ENCODE results near the gene GCK. TPM values are rescaled to one million over a fixed set of nuclear protein-coding genes. Genes with fewer than 3 reads are reported as not detected.

GCK gene
- total RNA-seq, 2 donors from 2014 or later: 0.91 to 2.7 TPM

DNA sequence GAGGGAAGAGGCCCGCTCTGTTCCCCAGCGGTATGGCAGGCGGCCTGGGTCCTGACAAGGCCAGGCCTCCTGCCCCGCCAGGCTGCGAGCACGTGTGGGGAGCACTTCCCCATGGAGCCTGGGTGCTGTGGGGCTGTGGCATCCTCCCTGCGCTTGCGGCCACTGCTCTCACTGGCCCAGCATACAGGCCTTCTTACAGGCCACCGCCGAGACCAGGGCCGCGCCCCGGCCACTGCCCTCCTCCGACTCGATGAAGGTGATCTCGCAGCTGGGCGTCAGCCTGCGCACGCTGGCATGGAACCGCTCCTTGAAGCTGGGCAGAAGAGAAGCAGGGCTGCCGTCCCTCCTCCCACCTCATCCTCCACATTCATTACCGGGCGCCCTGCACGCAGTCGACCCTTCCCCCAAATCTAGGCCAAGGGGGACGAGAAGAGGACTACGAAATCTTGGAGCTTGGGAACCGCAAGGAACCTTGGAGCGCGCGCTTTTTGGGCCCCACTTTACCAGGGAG is 44.2 kb downstream of the GCK start:
- no peaks in the 10 kb centered on the region for H3K27me3 ChIP-seq (replicated peaks; ENCODE audit: insufficient read depth)
- no peaks in the 10 kb centered on the region for H3K4me1 ChIP-seq (replicated peaks)
- H3K4me3 ChIP-seq: peak overlapping the region in 1 of 2 donors; percentile 28
- TF ChIP-seq POLR2A (IDR thresholded peaks at IDR 0.05) (no peak), POLR2AphosphoS5 (IDR thresholded peaks at IDR 0.05) (no peak)
- TF ChIP-seq, protein P1, sequence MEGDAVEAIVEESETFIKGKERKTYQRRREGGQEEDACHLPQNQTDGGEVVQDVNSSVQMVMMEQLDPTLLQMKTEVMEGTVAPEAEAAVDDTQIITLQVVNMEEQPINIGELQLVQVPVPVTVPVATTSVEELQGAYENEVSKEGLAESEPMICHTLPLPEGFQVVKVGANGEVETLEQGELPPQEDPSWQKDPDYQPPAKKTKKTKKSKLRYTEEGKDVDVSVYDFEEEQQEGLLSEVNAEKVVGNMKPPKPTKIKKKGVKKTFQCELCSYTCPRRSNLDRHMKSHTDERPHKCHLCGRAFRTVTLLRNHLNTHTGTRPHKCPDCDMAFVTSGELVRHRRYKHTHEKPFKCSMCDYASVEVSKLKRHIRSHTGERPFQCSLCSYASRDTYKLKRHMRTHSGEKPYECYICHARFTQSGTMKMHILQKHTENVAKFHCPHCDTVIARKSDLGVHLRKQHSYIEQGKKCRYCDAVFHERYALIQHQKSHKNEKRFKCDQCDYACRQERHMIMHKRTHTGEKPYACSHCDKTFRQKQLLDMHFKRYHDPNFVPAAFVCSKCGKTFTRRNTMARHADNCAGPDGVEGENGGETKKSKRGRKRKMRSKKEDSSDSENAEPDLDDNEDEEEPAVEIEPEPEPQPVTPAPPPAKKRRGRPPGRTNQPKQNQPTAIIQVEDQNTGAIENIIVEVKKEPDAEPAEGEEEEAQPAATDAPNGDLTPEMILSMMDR (IDR thresholded peaks at IDR 0.05): no peak
- 74% methylated on average over 27 of the region's 31 CpGs for WGBS
- no peaks in the 10 kb centered on the region for H3K36me3 ChIP-seq
- DNase-seq (ENCODE audit: low spot score): no peak
- no peak overlapping the region for H3K27ac ChIP-seq
- intact Hi-C loops (cut with DNase I): no loop called here
- H3K9me3 ChIP-seq: no peaks in the 10 kb centered on the region

DNA sequence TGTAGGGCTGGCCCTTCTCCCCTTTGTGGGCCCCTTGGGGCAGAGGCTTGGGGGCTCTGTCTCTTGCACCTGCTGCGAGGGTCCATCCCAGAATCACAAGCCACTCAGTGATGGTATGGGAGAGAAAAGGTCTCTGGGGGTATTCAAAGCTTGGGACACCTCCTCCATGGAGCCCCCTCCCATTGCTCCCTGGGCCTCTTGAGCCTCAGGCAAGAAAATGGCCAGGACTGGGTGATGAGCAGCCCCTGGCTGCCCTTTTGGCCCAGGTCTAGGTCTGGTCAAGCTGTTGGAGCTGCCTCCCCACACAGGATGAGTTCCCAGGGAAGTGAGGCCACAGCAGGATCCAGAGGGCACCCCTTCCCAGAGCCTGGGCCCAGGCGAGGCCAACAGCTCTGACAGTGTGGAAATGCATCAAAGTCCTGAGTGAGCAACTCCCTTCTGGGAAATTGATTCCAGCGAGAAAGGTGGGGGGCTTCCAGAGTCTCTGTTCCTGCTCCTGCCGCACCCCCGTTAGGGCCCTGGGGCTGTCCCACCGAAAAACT is 44.7 kb downstream of the GCK start:
- Histone ChIP-seq H3K27ac (no peak overlapping the region), H3K27me3 (replicated peaks; ENCODE audit: insufficient read depth) (no peaks in the 10 kb centered on the region), H3K36me3 (no peaks in the 10 kb centered on the region), H3K9me3 (no peaks in the 10 kb centered on the region), H3K4me1 (replicated peaks) (no peaks in the 10 kb centered on the region), H3K4me3 (no peak overlapping the region)
- WGBS: 100% methylated on average over 6 of the region's 6 CpGs
- no peak for DNase-seq (ENCODE audit: low spot score)
- intact Hi-C loops (cut with DNase I): no loop called here
- TF ChIP-seq POLR2AphosphoS5 (IDR thresholded peaks at IDR 0.05): no peak
- TF ChIP-seq, protein P1 (IDR thresholded peaks at IDR 0.05): no peak
- no peak for TF ChIP-seq POLR2A (IDR thresholded peaks at IDR 0.05)

DNA sequence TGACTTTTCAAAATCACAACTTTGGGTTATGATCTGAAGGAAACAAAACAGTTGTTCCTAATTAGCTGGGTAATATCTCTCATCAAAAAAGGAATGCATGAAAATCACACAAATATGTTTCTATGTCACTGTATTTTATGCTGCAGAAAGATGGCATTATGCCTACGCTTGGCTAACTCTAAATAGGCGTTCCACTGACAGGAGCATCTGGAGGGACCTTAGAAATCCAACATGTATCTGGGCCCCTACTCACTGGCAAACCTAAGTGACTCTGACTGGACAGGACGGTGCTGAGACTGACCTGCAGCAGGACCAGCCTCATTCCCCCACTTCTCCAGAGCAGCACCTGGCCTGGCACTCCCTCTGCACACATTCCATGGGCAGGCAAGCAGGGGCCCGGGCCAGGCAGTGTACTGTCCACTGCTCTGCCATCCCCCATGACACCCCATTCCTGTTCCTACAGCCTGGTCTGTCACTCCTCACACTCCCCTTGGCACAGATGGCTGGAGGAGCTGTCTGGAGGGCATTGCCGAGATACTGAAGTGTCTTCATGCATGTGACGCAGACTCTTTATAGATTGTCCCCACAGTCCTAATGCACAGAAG is 45.5 kb downstream of the GCK start:
- Histone ChIP-seq H3K9me3 (no peaks in the 10 kb centered on the region), H3K36me3 (no peaks in the 10 kb centered on the region), H3K4me1 (replicated peaks) (no peaks in the 10 kb centered on the region), H3K27ac (no peak overlapping the region), H3K27me3 (replicated peaks; ENCODE audit: insufficient read depth) (no peaks in the 10 kb centered on the region), H3K4me3 (no peak overlapping the region)
- 70% methylated on average over 6 of the region's 6 CpGs for WGBS
- TF ChIP-seq POLR2AphosphoS5 (IDR thresholded peaks at IDR 0.05) (no peak), POLR2A (IDR thresholded peaks at IDR 0.05) (no peak)
- TF ChIP-seq, protein P1 (IDR thresholded peaks at IDR 0.05): no peak
- no peak for DNase-seq (ENCODE audit: low spot score)
- intact Hi-C loops (cut with DNase I): no loop called here

DNA sequence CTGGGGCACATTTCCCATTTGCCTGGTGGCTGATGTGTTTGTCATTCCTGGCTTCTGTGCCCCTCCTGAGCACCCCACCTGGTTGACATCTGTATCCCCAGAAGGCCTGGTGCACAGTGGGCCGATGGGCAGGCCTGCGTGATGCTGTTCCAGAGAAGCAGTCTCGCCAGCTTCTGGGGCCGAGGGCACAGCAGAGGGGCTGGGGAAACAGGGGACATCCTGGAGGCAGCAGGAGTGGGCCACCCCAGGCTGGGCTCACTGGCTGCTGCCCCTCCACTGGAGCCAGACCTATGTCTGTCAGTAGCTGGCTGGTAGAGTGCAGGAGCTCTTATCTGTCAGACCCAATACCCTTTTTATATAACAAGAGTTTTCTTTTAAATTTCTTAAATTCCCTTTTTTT is 47.2 kb downstream of the GCK start:
- intact Hi-C loops (cut with DNase I): no loop called here
- no peaks in the 10 kb centered on the region for H3K9me3 ChIP-seq
- no peaks in the 10 kb centered on the region for H3K4me1 ChIP-seq (replicated peaks)
- TF ChIP-seq POLR2A (IDR thresholded peaks at IDR 0.05): no peak
- no peak overlapping the region for H3K4me3 ChIP-seq
- H3K27me3 ChIP-seq (replicated peaks; ENCODE audit: insufficient read depth): no peaks in the 10 kb centered on the region
- 89% methylated on average over 3 of the region's 4 CpGs for WGBS
- no peak overlapping the region for H3K27ac ChIP-seq
- no peak for DNase-seq (ENCODE audit: low spot score)
- no peaks in the 10 kb centered on the region for H3K36me3 ChIP-seq

DNA sequence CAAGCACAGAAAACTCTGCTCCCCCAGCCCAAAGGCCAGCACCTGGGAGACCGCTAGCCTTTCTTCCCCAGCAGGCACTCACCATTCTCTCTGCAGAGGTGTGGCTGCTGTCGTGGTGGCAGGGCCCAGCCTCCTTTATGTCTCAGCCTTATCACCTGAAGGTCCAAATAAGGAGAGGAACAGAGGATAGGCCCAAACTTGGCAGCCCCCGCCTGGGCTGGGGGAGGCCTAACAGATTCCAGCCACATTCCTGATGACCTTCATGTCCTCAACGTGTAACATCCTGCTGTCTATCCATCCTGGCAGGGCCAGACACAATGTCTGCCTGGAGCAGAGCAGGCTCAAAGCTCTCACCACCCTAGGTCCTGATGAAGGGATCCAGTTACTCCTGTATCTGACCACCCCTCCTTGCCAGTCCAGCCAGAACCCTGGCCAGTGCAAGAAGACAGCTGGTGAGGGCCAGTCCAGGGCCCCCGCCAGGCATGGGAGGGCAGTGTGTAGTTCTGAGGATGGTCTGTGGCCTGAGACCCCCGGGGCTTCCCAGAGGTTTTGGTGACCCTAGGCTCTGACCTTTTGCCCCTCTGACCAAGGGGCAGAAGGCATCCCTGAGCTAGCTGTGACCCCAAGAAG is 47.9 kb downstream of the GCK start, which contains the start of gene MYL7:
MYL7 (minus strand) TSS at position 112 of the 630 bp plus-strand sequence; CDS start at position 85, 27 bp downstream.
- Histone ChIP-seq H3K36me3 (no peaks in the 10 kb centered on the region), H3K27me3 (replicated peaks; ENCODE audit: insufficient read depth) (no peaks in the 10 kb centered on the region), H3K4me3 (no peak within 1 kb of the TSS), H3K4me1 (replicated peaks) (no peaks in the 10 kb centered on the region), H3K9me3 (no peaks in the 10 kb centered on the region), H3K27ac (no peak within 1 kb of the TSS)
- TF ChIP-seq POLR2AphosphoS5 (IDR thresholded peaks at IDR 0.05) (no peak), POLR2A (IDR thresholded peaks at IDR 0.05) (no peak)
- TF ChIP-seq, protein P1 (IDR thresholded peaks at IDR 0.05): no peak
- intact Hi-C loops (cut with DNase I): no loop called here
- WGBS: 79% methylated on average over 6 of the region's 6 CpGs
- DNase-seq (ENCODE audit: low spot score): no peak
